ENCODE results near the gene OSBPL3. TPM values are rescaled to one million over a fixed set of nuclear protein-coding genes. Genes with fewer than 3 reads are reported as not detected.

The OSBPL3 gene
- polyA plus RNA-seq, 12 donors, result 2.5 to 10.3 (median 4.9) TPM; not detected in 1

DNA sequence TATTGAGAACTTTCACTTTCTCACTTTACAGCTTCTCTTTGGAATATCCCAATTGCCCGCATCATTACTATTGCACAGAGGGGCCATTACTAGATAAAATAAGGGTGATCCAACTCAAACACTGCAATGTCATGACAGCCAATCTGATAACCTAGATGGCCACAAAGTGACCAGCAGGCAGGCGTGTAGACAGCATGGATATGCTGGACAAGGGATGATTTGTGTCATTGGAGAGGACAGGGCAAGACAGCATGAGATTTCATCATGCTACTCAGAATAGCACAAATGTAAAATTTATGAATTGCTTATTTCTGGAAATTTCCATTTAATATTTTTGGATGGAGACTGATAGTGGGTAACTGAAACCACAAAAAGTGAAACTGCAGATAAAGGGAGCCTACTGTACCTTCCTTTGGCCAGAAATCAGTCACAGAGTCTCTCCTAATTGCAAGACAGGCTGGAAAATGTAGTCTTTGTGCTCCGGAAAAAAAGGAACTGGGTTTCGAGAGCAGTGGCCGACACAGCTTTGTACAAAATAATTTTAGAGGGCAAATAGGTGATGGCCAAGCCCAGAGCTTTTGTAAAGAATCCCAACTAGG lies 216.6 kb downstream of the OSBPL3 start:
- DNase-seq, result no peak

DNA sequence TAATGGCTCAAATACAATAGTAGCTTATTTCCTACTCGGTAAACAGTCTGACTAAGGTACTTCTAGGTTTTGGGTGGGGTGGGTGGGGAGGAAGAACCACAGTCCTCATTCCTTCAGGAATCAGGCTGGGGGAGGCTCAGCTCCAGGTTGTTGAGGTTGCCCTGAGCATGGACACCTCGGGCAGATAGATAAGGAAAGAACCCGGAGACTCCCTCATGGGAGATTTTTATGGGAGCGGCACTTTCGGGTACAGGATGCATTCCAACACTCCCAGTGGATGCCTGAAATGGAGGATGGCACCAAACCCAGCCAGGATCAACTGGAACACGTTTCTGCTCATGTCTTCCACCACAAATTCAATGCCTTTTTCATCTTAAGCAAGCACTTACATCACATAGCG lies 217.2 kb downstream of the OSBPL3 start:
- no peak for DNase-seq

DNA sequence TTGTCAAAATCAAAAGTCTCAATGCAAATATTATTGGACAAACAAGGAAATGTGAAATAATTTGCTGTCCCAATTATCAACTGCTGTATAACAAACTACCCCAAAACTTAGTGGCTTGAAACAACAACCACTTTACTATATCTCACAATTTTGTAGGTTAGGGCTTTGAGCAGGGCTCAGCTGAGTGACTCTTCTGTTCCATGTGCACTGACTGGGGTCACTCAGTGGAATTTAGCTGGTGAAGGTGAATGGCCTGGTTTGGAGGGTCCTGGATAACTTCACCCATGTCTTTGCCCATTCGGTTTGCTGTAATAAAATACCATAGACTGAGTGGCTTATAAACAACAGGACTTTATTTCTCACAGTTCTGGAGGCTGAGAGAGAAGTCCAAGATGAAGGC lies 219.0 kb downstream of the OSBPL3 start:
- DNase-seq, result no peak

DNA sequence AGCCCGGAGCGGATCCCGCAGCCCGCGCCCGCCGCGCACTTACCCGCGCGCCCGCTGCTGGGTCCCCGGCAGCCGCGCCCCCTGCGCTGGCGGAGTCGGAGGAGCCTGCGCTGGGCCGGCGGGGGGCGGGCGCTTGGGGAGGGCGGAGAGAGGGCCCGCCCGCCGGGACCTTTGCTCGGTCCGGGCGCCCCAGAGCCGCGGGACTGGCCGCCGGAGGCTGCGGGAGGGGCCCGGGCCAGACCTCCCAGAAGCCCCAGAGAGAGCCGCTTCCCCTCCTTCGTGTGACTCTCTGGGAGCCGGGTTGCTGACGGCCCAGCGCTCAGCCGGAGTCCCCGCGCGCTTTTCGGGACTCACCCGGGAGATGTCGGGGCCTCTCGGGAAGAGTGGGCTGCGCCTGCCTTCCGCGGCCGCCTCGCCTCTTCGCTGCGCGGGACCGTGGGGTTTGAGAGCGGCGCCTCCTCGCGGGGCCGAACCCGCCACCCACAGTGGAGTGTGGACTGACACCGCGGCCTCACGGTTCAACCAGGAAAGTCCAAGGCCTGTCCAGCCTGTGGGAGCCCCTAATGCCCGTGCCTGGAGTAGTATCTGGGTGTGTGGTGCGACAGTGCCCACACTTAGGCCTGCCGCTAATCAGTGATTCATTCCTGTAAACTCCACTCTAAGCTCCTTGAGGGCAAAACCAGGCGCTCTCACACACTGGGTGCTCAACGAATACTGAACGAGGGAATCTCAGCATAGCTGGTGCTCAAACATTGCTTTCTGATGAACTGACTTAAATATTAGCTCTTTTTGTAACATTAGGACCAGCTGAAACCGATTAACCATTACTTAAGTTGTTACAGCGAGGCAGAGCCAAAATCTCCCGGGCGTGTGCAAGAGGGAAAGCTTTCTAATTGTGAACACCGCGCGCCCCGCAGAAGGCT lies 222.4 kb downstream of the OSBPL3 start, which contains the start of gene GSDME:
Gene GSDME, minus strand, starts transcription at position 112 of the 923 bp plus-strand sequence. CDS start 7,690 bp downstream, outside the sequence.
- peak; percentile 23 for DNase-seq

DNA sequence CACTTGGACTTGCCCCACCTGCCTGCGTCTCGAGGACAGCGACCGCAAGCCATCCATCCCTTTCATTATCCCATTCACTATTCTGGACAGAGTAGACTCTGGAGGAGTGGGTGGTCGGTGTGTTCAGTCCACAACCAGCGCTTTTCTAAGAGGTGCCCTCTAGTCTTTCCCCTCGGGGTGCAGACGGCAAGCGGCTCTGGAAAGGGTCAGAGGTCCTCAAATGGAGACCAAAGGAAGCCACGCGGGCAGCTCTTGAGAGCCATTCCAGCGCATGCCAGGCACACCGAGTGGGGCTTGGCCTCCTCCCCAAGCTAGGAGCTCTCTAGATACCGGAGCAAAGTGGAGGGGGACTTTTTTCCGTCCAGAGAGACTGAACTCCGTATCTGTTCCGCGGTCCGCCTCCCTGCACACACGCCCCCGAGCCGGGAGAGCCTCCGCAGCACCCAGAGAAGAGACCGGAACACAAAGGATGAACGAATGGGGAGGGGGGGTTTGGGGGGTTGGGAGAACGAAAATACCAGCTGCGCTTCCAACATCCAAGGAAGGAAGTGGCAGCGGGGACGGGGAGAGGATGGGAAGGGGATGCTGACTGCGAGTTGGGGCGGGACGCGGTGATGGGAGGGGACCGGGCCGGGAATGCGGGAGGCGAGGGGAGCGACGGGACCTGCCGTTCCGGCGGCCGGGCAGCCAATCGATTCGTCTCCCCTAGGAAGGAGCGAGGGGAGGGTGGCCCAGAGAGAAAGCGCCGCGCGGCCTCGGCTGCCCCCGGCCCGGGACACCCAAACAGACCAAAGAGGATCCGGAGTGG lies 223.2 kb downstream of the OSBPL3 start:
- DNase-seq, result peak; percentile 39

DNA sequence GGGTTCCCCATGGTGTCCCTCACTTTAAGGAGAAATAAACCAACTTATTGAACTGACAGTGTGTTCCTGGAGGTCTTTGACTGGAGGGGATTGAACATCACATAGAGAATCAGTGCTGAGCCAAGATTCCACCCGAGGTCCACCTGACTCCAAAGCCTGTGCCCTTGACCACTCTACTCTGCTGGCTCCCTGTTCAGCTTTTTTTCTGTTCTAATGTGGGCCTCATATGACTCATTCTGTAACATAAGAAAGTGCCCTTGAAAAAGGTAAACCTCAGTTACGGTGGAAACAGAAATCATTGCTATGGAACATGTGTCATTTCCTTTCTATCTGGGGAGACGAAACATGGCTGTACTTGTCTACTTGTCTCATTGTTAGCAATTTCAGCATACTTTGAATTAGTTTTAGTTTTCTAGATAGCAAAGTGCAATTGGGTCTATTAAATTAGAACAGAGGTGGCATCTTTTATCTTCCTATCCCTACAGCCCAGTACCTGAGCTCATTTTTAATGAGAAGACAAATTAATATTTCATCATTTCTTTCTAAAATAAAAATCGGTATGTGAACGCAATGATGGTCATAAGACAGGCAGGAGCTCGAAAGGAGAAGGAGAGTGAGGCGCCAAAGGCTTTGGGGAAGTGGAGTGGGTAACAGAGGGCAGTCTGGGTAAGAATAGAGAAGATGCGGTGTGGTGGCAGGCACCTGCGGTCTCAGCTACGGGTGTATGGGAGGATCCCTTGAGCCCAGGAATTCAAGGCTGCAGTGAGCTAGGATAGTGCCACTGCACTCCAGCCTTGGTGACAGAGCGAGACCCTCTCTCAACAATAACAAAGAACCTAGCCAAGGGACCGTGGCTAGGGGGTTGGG lies 224.2 kb downstream of the OSBPL3 start:
- DNase-seq, result no peak

DNA sequence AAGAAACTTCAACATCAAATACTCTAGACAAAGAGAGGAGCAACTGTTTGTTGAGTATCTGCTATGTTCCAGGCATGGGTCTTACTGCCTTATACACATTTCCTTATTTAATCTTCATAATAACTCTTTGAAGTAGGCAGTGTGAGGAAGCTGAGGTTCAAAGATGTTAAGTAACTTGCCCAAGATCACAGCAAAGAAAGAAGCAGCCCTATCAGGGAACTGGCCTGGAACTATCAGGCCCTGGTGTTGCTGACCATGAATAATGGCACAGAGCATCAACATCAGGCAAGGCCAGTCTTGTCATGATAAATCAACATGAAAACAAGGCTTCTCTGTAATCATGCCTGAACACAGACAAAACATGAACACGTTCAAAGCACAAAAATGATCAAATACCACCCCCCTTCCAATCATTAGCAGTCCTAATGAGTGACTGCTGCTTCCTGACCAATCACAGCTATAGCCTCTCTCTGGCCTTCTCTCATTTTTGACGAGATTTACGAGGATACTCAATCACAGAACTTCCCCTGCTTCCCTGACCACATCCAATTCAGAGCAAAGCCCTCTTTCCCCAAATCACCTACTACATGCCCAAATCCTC lies 225.0 kb downstream of the OSBPL3 start:
- DNase-seq, result no peak

DNA sequence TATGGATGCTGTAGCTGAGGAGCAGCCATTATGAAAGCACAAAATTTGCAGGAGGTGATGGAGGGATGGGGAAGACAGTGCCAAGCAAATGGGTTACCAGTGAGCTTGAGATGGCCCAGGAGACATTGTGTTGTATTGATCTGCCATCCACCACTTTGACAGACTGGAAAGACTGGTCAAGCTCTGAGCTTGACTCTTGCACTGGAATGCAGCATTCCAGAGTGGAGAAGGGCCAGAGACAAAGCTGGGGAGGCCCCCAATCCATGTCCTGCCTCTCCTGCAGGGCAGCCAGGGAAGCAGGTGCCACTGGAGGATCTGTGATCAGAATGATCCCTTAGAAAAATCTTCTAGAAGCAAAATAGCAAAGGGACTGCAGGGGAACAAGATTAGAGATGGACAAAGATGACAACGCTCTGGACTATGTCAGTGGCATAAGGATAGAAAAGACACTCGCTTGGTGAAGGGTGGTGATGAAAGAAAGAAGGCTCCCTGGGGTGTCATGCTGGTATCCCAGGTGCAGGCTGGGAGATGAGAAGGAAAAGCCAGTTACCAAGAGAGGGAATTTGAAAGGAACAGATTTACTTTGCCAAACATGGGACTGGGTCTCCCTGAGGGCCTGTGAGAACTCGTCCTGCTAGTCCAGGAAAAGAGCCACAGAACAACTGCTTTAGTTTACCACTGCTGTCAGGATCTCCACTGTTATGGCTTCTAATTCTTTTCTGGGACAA lies 227.7 kb downstream of the OSBPL3 start:
- no peak for DNase-seq

DNA sequence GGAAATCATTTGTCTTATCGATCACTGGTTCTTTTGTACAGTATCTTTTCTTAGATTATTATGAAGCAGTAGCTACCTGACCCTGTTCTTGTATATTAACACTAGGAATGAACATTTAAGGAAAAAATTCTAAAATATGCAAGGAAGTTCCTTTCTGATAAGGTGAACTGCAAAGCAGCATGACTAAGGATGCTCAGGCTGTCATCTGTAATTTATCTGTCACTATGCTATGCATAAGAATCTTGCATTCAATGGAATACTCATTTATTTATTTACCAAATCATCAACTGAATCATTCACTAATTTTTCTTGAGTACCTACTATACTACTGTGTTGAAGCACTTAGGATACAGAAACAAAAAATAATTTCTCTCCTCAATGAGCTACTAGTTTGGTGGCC lies 228.5 kb downstream of the OSBPL3 start:
- no peak for DNase-seq

DNA sequence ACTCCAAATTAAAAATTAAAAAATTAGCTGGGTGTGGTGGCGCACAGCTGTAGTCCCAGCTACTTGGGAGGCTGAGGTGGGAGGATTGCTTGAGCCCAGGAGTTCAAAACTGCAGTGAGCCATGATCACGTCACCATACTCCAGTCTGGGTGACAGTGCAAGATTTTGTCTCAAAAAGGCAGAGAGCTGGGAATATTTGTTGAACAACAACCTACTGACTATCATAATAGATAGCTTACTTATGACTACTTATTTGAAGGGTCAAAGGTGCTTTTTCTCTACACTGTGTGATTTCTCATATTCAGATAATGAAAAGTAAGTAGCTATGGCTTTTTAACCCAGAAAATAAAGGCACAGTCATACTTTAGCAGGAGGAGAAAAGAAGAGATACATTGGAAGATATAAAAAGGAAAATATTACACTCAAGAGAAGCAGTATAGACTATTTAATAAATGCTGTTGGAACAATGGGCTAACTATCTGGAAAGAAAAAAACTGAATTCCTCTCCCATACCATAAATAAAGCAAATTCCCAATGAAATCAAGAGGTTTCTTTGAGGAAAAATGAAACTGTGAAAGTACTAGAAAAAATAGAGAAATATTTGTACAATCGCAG lies 229.4 kb downstream of the OSBPL3 start:
- DNase-seq, result no peak

DNA sequence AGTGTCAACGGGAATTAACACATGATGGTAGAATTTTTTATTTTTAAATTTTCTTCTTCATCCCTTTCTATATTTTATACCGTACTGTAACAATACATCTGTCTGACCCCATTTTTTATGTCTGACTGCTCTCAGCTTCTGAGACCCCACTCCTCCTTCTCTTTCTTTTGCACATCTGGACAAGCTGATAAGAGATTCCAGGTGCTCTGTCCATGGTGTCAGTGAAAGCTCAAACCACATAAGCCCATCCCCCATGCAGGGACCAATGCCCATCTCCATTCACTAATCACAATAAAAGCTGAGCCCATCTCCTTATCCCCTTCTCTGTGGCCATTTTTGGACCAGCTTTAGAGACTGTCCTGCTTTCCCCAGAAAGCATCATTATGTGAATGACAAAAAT lies 231.5 kb downstream of the OSBPL3 start:
- no peak for DNase-seq

Other genes with a start within 250 kb of the OSBPL3 start
- 10 to 100 TPM in 5 of 12 donors, 1 to 10 TPM in 6, not detected in 1; 6.8 to 16.1 (median 9.5) TPM for gene GSDME, start 222.7 kb downstream of the OSBPL3 start, polyA plus RNA-seq (ENCODE audit: insufficient read length in 12 of 12)
- 100 to 1,000 TPM in 10 of 12 donors, 10 to 100 TPM in 1, not detected in 1; 75.3 to 175 (median 147) TPM for gene CYCS, start 145.1 kb upstream of the OSBPL3 start, polyA plus RNA-seq (ENCODE audit: insufficient read length in 12 of 12)
- not detected for gene NPVF, start 248.3 kb upstream of the OSBPL3 start, polyA plus RNA-seq (ENCODE audit: insufficient read length in 12 of 12)